CD4-positive, alpha-beta T cell treated with Interleukin-1 beta for 1 hour (primary cell): Measurements from ENCODE around the gene MEA1.

Experiments used
- DNase-seq, 2 donors: peaks; one replicate each; pipeline ENCODE4 v3.0.0-alpha.2; 2020 to 2022

The MEA1 gene

GRCh38 chr6:43037706-43038105, 24.0 kb upstream of the MEA1 start:
- DNase-seq, result no peak

DNA sequence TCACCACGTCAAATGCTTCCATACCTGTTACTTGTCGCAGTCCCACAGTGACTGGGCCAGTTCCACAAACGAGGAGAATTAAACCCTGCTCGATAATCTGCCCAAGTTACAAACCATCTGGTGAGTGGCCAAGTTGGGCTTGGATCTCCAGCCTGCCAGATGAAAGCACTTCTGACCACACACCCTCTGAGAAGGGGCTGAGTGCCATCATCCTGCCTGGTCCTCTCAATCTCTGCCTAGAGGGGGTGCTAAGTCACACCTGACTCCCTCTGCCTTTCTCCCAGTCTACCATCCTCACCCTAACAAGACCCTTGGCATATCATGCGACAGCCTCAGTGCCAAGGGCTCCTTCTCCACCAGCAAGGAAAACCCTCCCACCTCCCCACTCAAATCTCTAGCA, 23.5 kb upstream of the MEA1 start:
- no peak for DNase-seq

DNA sequence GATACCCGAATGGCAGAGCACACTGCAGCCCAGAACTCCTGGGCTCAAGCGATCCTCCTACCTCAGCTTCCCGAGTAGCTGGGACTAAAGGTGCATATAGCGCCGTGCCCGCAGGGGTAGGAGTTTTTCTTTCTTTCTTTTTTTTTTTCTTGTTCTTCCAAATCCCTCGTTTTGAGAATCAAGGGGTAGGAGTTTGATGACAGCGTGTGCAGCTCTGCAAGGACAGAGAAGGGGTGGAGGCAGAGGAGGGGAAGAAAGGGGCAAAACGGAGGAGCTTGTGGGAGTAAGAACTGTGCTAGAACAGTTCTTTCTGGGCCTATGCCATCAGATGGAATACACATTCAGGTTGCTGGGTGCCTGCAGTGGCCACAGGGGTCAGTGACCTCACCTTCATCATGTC, 23.0 kb upstream of the MEA1 start:
- DNase-seq, result no peak

GRCh38 chr6:43035495-43036194, 21.9 kb upstream of the MEA1 start:
- DNase-seq, result no peak

DNA sequence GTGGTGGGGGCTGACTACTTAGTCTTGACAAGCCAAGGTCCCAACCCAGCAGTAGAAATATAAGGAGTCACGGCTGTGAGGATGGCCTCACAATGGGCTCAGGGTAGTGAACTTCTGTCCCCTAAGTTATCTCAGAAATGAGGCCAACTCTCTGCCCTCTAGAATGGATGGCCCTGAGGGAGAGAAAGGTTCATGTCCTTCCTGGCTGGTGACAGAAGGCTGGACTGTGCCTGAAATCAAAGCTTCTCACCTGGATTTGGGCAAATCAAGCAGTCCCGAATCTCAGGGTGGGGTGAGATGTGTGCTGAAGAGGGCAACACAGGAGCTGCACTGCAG, 20.4 kb upstream of the MEA1 start:
- no peak for DNase-seq

DNA sequence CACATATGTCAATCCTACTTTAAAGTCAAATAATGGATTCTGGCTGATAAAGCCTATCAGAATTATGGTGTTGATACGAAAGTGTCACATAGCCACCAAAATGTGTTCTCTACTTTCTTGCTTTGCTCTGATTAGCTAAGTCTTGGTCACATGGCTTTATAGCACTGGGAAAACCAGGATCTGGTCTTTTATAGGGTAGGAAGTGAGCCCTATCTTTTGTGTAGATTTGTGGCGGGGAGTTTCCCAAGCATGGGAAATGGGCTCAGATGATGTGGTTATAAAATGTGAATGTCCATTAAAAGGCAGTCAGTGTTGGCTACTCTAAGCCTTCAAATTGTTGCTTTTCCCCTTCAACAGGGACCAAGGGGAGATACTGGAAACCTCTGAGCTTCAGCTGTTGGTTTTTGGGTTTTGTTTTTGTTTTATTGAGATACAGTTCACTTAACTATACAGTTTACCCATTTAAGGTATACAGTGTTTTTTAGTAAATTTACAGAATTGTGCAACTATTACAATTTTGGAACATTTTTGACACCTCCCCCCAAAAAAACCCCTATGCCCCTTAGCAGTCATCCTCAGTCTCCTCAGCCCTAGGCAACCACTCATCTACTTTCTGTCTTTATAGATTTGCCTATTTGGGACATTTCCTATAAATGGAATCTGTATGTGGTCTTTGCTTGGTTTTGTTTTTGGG, 19.9 kb upstream of the MEA1 start:
- DNase-seq, result no peak

GRCh38 chr6:43032326-43032725, 18.6 kb upstream of the MEA1 start:
- DNase-seq, result no peak

DNA sequence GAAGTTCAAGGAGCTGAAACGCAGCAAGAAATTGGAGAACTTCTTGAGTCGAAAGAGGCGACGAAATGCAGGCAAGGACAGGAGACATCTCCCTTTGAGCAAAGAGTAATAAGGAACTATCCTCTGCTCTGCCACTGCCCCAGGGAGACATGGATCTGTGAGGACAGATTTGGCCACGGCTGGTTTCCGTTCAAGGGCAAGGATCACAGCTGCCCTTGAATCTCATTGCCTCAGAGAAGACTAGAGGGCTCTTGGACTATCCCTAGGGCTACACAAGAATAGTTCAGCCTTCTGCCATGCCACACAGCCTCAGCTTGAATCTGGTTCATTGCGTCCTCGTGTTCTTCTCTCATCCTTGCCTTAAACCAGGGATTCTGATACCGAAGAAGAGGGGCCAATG, 15.4 kb upstream of the MEA1 start:
- no peak for DNase-seq

GRCh38 chr6:43026365-43026764, 12.6 kb upstream of the MEA1 start:
- DNase-seq, result no peak

GRCh38 chr6:43024436-43024835, 10.7 kb upstream of the MEA1 start:
- DNase-seq, result no peak

DNA sequence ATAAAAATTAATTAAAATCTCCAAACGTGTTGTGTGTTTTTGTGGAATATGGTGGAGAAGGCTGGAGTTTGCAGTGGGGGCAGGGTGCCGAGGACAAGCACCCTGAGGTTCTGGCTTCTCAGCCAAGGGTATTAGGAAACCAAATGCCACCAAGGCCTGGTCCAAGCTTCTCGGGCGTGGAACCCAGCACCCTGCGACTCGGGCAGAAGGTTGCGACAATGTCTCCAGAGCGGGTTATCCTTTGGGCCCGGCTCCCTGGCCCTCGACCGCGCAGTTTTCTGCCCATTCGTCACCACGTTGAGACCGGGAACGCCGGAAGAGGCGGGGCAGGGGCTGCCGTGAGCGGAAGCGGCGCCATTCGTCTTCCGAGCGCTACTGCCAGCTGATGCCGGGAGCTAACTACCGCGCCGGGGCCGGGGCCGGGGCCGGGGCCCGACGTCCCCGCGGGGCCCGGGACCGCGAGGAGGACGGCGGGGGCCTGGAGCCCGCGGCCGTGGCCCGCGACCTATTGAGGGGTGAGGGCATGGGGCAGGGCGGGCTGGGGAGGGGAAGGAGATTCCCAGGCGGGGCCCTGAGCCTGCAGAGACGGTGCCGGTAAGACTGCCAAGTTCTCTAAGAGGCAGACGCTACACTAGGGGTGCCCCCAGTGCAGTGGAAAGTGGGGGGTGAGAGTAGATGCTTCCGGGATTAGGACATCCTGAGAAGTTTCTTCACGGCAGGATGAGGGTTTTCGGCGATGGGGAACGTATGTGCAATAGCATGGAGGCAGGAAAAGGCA, 7.7 kb upstream of the MEA1 start, which contains the start of gene RRP36:
TSS of gene RRP36 (plus strand) at position 354 of the 778 bp plus-strand sequence. CDS start at position 386, 32 bp downstream.
- peak; percentile 59 to 64 for DNase-seq

GRCh38 chr6:43020847-43021246, 7.1 kb upstream of the MEA1 start:
- no peak for DNase-seq

- no peak for DNase-seq
These were observed 6.4 kb upstream of the MEA1 start for GRCh38 chr6:43020052-43020705.

DNA sequence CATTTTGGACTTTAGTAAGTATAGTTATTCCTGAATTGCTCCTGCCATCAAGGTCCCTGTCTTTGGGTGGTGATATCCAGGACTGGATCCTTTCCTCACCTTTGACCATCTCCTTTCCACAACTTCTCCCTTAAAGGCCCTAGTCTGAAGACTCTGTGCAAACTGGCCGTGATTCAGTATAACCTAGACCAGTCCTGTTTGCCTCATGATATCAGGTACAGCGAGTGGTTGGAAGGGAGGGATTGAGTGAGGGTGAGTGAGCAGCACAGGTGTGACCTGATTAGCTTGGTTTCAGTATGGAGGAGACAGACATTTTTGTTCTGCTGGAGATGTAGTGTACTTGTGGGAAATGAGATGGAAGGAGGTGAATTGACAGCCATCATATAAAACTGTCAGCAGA, 5.4 kb upstream of the MEA1 start:
- no peak for DNase-seq

GRCh38 chr6:43016943-43017334, 3.2 kb upstream of the MEA1 start:
- DNase-seq, result no peak

- DNase-seq, result no peak
These were observed 2.6 kb upstream of the MEA1 start for GRCh38 chr6:43016176-43016942.

DNA sequence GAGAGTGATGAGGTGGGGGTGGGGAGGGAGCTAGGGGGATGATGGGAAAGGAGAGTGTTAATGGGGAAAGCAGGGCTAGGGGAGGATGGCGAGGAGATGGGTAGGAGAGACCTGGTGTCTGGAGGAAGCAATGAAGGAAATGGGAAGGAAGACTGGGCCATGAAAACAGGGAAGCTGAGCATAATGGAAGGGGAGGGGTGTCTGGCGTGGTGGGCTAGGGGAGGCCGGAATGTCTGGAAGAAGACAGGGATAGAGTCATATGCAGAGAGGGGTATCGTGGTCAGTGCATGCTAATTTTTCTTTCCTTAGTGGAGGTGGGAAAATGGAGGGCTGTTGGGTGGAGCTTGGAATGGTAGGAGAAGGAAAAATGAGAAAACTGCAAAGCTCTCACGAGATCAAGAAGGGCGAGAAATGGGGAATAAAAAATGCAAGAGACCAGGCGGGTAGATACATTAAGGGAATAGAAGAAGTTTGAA, 726 bp upstream of the MEA1 start:
- DNase-seq, result no peak

DNA sequence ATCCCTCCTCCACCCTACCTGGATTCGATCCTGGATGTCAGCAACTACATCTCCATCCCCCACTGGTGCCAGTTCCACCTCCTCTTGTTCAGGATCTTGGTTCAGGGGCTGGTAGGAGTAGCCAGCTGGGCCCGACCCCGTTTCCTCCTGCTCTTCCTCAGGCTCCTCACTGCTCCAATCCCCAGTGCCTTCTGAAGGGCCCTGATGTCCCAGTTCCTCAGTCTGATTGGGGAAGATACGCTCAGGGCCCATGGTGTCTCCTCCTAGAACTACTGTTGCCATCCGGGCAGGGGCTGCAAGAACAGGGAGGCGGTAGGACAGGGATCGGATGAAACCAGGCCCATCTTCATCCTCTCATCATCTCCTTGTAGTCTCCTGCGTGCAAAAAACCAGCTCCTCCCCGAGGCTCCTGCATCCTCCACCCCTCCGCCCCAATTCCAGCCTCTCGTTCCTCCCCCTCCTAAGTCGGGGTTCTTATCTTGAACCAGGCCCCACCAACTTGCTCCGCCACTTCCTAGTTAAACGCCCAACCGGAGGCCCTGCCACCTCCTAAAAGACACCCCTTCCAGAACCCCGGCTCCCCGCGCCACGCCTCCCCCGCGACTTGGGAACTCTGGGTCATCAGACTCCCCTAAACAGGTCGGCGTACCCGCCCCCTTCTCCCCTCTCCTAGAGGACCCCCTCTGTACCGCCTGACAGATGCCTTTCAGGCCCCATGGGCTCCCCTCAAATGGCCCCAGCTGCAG, 476 bp downstream of the MEA1 start:
- DNase-seq, result no peak

DNA sequence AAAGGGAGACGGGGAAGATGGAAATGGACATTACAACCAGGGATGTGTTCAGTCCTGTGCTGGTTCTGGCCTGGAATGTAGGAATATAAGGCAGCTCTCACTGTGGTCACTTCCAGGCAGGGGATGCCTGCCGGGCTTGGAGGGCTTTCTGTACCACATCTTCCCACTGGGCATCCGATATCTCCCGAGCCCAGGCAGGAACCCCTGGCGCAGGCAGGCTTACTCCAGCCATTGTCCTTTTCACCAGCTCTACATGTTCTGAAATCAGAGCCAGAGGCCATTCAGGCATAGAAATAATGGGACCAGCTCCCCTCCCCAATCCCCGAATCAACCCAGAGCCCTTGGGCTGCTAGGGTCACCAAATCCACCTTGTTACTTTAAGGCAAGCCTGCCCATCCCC, 1.4 kb downstream of the MEA1 start:
- no peak for DNase-seq

DNA sequence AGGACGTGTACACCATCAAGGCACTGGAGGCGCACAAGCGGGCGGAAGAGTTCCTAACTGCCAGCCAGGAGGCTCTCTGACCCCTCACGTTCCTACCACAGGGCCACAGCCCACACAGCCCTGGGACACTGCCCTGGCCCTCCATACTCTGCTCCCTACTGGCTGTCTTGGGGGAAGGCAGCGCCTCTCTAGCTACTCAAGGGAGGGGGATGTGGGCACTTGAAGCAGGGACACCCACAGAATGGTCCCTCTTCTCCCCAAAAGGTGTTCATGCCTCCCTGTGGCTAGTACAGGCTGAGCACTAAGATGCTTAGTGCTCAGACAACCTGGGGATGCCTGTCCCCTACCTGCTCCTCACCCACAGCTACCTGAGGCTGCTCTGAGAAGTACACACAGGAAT, 2.5 kb downstream of the MEA1 start:
- no peak for DNase-seq

GRCh38 chr6:43009124-43009523, 4.6 kb downstream of the MEA1 start:
- DNase-seq, result peak; percentile 23 to 42

- DNase-seq, result no peak
These were observed 6.6 kb downstream of the MEA1 start for GRCh38 chr6:43007126-43007525.
